Measurements from ENCODE around the gene ASIC2.

ASIC2 gene

GRCh38 chr17:33178681-33179080 is 114.4 kb downstream of the ASIC2 start:
- Histone ChIP-seq H3K36me3 (ENCODE audit: insufficient read depth, low read length) (no peaks in the 10 kb centered on the region), H3K9me3 (ENCODE audit: insufficient read depth, low read depth, low read length) (no peaks in the 10 kb centered on the region), H3K4me3 (ENCODE audit: low read length) (no peak overlapping the region), H3K9ac (ENCODE audit: low read depth, low read length) (no peak overlapping the region), H3K27me3 (ENCODE audit: insufficient read depth, low read length) (peaks cover 14% of the 10 kb centered on the region; the same call in 1 of the 2 replicates), H3K27ac (ENCODE audit: low read depth, low read length) (no peak overlapping the region), H3K4me1 (ENCODE audit: insufficient read depth, low read length) (no peaks in the 10 kb centered on the region)
- 96% methylated on average over 3 of the region's 3 CpGs for WGBS

- Histone ChIP-seq H3K9ac (ENCODE audit: low read depth, low read length) (no peak overlapping the region), H3K27me3 (ENCODE audit: insufficient read depth, low read length) (no peaks in the 10 kb centered on the region)
- WGBS, result 88% methylated on average over 8 of the region's 8 CpGs
Observed at GRCh38 chr17:33175562-33175961, 117.5 kb downstream of the ASIC2 start.

GRCh38 chr17:33171931-33172330 is 121.2 kb downstream of the ASIC2 start:
- Histone ChIP-seq H3K4me1 (ENCODE audit: insufficient read depth, low read length) (no peaks in the 10 kb centered on the region), H3K27ac (ENCODE audit: low read depth, low read length) (no peak overlapping the region), H3K9ac (ENCODE audit: low read depth, low read length) (no peak overlapping the region), H3K36me3 (ENCODE audit: insufficient read depth, low read length) (no peaks in the 10 kb centered on the region), H3K27me3 (ENCODE audit: insufficient read depth, low read length) (no peaks in the 10 kb centered on the region), H3K9me3 (ENCODE audit: insufficient read depth, low read depth, low read length) (no peaks in the 10 kb centered on the region), H3K4me3 (ENCODE audit: low read length) (no peak overlapping the region)
- WGBS, result 75% methylated on average over 1 of the region's 2 CpGs

More at GRCh38 chr17:33175562-33175961, 117.5 kb downstream of the ASIC2 start:
- Histone ChIP-seq H3K4me1 (ENCODE audit: insufficient read depth, low read length) (no peaks in the 10 kb centered on the region), H3K9me3 (ENCODE audit: insufficient read depth, low read depth, low read length) (no peaks in the 10 kb centered on the region), H3K27ac (ENCODE audit: low read depth, low read length) (no peak overlapping the region), H3K4me3 (ENCODE audit: low read length) (no peak overlapping the region), H3K36me3 (ENCODE audit: insufficient read depth, low read length) (no peaks in the 10 kb centered on the region)

GRCh38 chr17:33169580-33170285 is 123.4 kb downstream of the ASIC2 start:
- no peaks in the 10 kb centered on the region for H3K27me3 ChIP-seq (ENCODE audit: insufficient read depth, low read length)
- no peak overlapping the region for H3K4me3 ChIP-seq (ENCODE audit: low read length)
- H3K9ac ChIP-seq (ENCODE audit: low read depth, low read length), result no peak overlapping the region
- H3K9me3 ChIP-seq (ENCODE audit: insufficient read depth, low read depth, low read length), result no peaks in the 10 kb centered on the region
- H3K27ac ChIP-seq (ENCODE audit: low read depth, low read length), result no peak overlapping the region
- WGBS, result 91% methylated on average over 6 of the region's 6 CpGs
- no peaks in the 10 kb centered on the region for H3K4me1 ChIP-seq (ENCODE audit: insufficient read depth, low read length)
- H3K36me3 ChIP-seq (ENCODE audit: insufficient read depth, low read length), result no peaks in the 10 kb centered on the region

GRCh38 chr17:33167736-33168135 is 125.4 kb downstream of the ASIC2 start:
- Histone ChIP-seq H3K9me3 (ENCODE audit: insufficient read depth, low read depth, low read length) (no peaks in the 10 kb centered on the region), H3K27ac (ENCODE audit: low read depth, low read length) (no peak overlapping the region), H3K4me1 (ENCODE audit: insufficient read depth, low read length) (no peaks in the 10 kb centered on the region), H3K27me3 (ENCODE audit: insufficient read depth, low read length) (no peaks in the 10 kb centered on the region), H3K4me3 (ENCODE audit: low read length) (no peak overlapping the region), H3K9ac (ENCODE audit: low read depth, low read length) (no peak overlapping the region), H3K36me3 (ENCODE audit: insufficient read depth, low read length) (no peaks in the 10 kb centered on the region)
- WGBS, result 92% methylated on average over 1 of the region's 1 CpG

GRCh38 chr17:33166472-33166871 is 126.6 kb downstream of the ASIC2 start:
- no peak overlapping the region for H3K9ac ChIP-seq (ENCODE audit: low read depth, low read length)
- H3K27ac ChIP-seq (ENCODE audit: low read depth, low read length), result no peak overlapping the region
- no peaks in the 10 kb centered on the region for H3K4me1 ChIP-seq (ENCODE audit: insufficient read depth, low read length)
- no peaks in the 10 kb centered on the region for H3K36me3 ChIP-seq (ENCODE audit: insufficient read depth, low read length)
- WGBS, result 72% methylated on average over 5 of the region's 5 CpGs
- H3K4me3 ChIP-seq (ENCODE audit: low read length), result no peak overlapping the region
- no peaks in the 10 kb centered on the region for H3K27me3 ChIP-seq (ENCODE audit: insufficient read depth, low read length)
- H3K9me3 ChIP-seq (ENCODE audit: insufficient read depth, low read depth, low read length), result no peaks in the 10 kb centered on the region

- no peak overlapping the region for H3K4me3 ChIP-seq (ENCODE audit: low read length)
- no peaks in the 10 kb centered on the region for H3K9me3 ChIP-seq (ENCODE audit: insufficient read depth, low read depth, low read length)
- 87% methylated on average over 7 of the region's 8 CpGs for WGBS
- H3K4me1 ChIP-seq (ENCODE audit: insufficient read depth, low read length), result no peaks in the 10 kb centered on the region
- no peak overlapping the region for H3K27ac ChIP-seq (ENCODE audit: low read depth, low read length)
- H3K9ac ChIP-seq (ENCODE audit: low read depth, low read length), result no peak overlapping the region
- no peaks in the 10 kb centered on the region for H3K36me3 ChIP-seq (ENCODE audit: insufficient read depth, low read length)
- H3K27me3 ChIP-seq (ENCODE audit: insufficient read depth, low read length), result no peaks in the 10 kb centered on the region
Observed at GRCh38 chr17:33164169-33164881, 128.8 kb downstream of the ASIC2 start.

GRCh38 chr17:33163533-33164168 is 129.4 kb downstream of the ASIC2 start:
- H3K27ac ChIP-seq (ENCODE audit: low read depth, low read length), result no peak overlapping the region
- WGBS, result 95% methylated on average over 8 of the region's 10 CpGs
- no peak overlapping the region for H3K9ac ChIP-seq (ENCODE audit: low read depth, low read length)
- no peaks in the 10 kb centered on the region for H3K4me1 ChIP-seq (ENCODE audit: insufficient read depth, low read length)
- no peak overlapping the region for H3K4me3 ChIP-seq (ENCODE audit: low read length)
- no peaks in the 10 kb centered on the region for H3K9me3 ChIP-seq (ENCODE audit: insufficient read depth, low read depth, low read length)
- H3K36me3 ChIP-seq (ENCODE audit: insufficient read depth, low read length), result no peaks in the 10 kb centered on the region
- H3K27me3 ChIP-seq (ENCODE audit: insufficient read depth, low read length), result no peaks in the 10 kb centered on the region

GRCh38 chr17:33154869-33155455 is 138.1 kb downstream of the ASIC2 start:
- no peaks in the 10 kb centered on the region for H3K36me3 ChIP-seq (ENCODE audit: insufficient read depth, low read length)
- WGBS, result 91% methylated on average over 19 of the region's 19 CpGs
- no peak overlapping the region for H3K9ac ChIP-seq (ENCODE audit: low read depth, low read length)
- no peaks in the 10 kb centered on the region for H3K9me3 ChIP-seq (ENCODE audit: insufficient read depth, low read depth, low read length)
- no peak overlapping the region for H3K27ac ChIP-seq (ENCODE audit: low read depth, low read length)
- H3K4me1 ChIP-seq (ENCODE audit: insufficient read depth, low read length), result peaks cover 18% of the 10 kb centered on the region
- H3K4me3 ChIP-seq (ENCODE audit: low read length), result no peak overlapping the region
- H3K27me3 ChIP-seq (ENCODE audit: insufficient read depth, low read length), result no peaks in the 10 kb centered on the region

GRCh38 chr17:33152783-33153182 is 140.3 kb downstream of the ASIC2 start:
- Histone ChIP-seq H3K9ac (ENCODE audit: low read depth, low read length) (no peak overlapping the region), H3K27ac (ENCODE audit: low read depth, low read length) (no peak overlapping the region), H3K27me3 (ENCODE audit: insufficient read depth, low read length) (no peaks in the 10 kb centered on the region), H3K9me3 (ENCODE audit: insufficient read depth, low read depth, low read length) (no peaks in the 10 kb centered on the region), H3K36me3 (ENCODE audit: insufficient read depth, low read length) (no peaks in the 10 kb centered on the region), H3K4me1 (ENCODE audit: insufficient read depth, low read length) (peaks cover 18% of the 10 kb centered on the region), H3K4me3 (ENCODE audit: low read length) (no peak overlapping the region)
- WGBS, result 61% methylated on average over 7 of the region's 7 CpGs

GRCh38 chr17:33151565-33151964 is 141.5 kb downstream of the ASIC2 start:
- WGBS, result 98% methylated on average over 4 of the region's 5 CpGs
- H3K4me1 ChIP-seq (ENCODE audit: insufficient read depth, low read length), result peaks cover 18% of the 10 kb centered on the region
- no peaks in the 10 kb centered on the region for H3K36me3 ChIP-seq (ENCODE audit: insufficient read depth, low read length)
- no peaks in the 10 kb centered on the region for H3K9me3 ChIP-seq (ENCODE audit: insufficient read depth, low read depth, low read length)
- no peak overlapping the region for H3K9ac ChIP-seq (ENCODE audit: low read depth, low read length)
- H3K27me3 ChIP-seq (ENCODE audit: insufficient read depth, low read length), result no peaks in the 10 kb centered on the region
- H3K27ac ChIP-seq (ENCODE audit: low read depth, low read length), result no peak overlapping the region
- H3K4me3 ChIP-seq (ENCODE audit: low read length), result no peak overlapping the region

Data from HUES64 (cell line).